Measurements from ENCODE around the gene MEGF9.

DNA sequence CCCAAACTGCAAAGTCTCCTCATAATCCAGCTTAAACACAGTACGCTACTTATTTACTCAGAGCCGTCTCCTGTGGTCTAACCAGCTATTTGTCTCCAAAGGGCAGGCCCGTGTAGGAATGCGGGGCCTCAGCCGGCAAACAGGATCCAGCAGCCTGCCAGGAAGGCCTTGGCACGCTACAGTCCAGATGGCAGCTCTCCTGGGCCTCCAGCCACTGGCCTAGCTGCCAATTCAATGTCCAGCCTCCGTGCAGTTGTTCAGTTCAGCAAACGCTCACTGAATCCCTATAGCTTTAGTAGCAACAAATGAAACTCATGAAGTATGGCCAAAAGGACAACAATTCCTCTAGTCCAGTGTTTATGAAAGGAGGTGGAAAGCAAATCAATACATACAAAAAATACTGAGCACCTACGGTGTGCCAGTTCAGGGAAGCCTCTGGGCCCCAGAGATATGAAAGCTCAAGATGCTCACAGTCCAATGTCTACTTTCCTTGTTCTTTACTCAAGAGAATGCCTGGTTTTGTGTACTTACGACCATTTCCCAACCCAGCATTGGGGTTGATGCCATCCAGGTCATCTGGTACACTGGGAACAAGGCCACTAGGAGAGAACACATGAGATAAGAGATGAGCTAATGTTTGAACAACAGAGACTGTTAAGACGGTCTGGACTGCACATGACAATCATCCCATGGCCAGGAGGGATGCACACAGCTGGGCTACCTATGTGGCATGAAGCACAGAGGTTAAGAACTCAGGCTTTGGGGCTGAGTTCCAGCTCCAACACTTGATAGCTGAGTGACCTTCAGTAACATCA lies 142.6 kb downstream of the MEGF9 start:
- TF ChIP-seq, protein P1, sequence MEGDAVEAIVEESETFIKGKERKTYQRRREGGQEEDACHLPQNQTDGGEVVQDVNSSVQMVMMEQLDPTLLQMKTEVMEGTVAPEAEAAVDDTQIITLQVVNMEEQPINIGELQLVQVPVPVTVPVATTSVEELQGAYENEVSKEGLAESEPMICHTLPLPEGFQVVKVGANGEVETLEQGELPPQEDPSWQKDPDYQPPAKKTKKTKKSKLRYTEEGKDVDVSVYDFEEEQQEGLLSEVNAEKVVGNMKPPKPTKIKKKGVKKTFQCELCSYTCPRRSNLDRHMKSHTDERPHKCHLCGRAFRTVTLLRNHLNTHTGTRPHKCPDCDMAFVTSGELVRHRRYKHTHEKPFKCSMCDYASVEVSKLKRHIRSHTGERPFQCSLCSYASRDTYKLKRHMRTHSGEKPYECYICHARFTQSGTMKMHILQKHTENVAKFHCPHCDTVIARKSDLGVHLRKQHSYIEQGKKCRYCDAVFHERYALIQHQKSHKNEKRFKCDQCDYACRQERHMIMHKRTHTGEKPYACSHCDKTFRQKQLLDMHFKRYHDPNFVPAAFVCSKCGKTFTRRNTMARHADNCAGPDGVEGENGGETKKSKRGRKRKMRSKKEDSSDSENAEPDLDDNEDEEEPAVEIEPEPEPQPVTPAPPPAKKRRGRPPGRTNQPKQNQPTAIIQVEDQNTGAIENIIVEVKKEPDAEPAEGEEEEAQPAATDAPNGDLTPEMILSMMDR (IDR thresholded peaks at IDR 0.05) = no peak
- no peak for TF ChIP-seq EZH2 (IDR thresholded peaks at IDR 0.05; ENCODE audit: borderline replicate concordance, insufficient read depth, low read depth, low read length, poor library complexity, severe bottlenecking)
